Measurements from ENCODE around the gene BANF2. TPM values are rescaled to one million over a fixed set of nuclear protein-coding genes. Genes with fewer than 3 reads are reported as not detected.

The BANF2 gene
- total RNA-seq, 1 donor from 2014 or later: not detected

- Mint-ChIP-seq H3K27me3 (peaks cover 14% of the 10 kb centered on the region), H3K4me3 (ENCODE audit: low read depth) (no peak overlapping the region), H3K27ac (no peak overlapping the region), H3K9me3 (ENCODE audit: low read depth) (peaks cover 34% of the 10 kb centered on the region), H3K36me3 (ENCODE audit: insufficient read depth) (peaks cover 4% of the 10 kb centered on the region), H3K4me1 (ENCODE audit: low read depth) (peaks cover 9% of the 10 kb centered on the region)
- DNase-seq (ENCODE audit: low spot score, unreplicated experiment): no peak
- no peak for TF ChIP-seq CTCF (IDR thresholded peaks at IDR 0.05; ENCODE audit: unreplicated experiment)
Measured at GRCh38 chr20:17690144-17690543, 9.6 kb upstream of the BANF2 start.

DNA sequence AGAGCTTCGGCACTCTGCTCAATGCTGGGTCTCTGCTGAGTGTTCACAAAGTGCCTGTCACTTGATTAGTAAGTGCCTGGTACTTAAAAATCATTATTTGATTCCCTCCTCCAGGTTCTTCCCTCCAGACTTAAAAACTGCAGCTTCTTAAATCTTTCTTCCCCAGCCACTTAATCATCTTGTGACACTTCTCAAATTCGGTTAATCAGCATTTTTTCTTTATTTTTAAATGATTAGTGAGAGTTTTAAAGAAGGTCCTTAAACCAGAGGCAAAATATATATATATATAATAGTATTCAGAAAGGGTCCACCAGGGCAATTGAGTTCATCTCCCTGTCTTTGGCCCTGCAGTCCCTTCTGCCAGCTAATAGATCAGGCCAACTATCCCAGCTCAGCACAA lies 8.0 kb upstream of the BANF2 start:
- TF ChIP-seq CTCF (IDR thresholded peaks at IDR 0.05; ENCODE audit: unreplicated experiment): no peak
- Mint-ChIP-seq H3K4me3 (ENCODE audit: low read depth) (no peak overlapping the region), H3K27me3 (peaks cover 10% of the 10 kb centered on the region), H3K9me3 (ENCODE audit: low read depth) (peaks cover 38% of the 10 kb centered on the region), H3K27ac (no peak overlapping the region), H3K36me3 (ENCODE audit: insufficient read depth) (peaks cover 5% of the 10 kb centered on the region), H3K4me1 (ENCODE audit: low read depth) (peaks cover 8% of the 10 kb centered on the region)
- DNase-seq (ENCODE audit: low spot score, unreplicated experiment): no peak

DNA sequence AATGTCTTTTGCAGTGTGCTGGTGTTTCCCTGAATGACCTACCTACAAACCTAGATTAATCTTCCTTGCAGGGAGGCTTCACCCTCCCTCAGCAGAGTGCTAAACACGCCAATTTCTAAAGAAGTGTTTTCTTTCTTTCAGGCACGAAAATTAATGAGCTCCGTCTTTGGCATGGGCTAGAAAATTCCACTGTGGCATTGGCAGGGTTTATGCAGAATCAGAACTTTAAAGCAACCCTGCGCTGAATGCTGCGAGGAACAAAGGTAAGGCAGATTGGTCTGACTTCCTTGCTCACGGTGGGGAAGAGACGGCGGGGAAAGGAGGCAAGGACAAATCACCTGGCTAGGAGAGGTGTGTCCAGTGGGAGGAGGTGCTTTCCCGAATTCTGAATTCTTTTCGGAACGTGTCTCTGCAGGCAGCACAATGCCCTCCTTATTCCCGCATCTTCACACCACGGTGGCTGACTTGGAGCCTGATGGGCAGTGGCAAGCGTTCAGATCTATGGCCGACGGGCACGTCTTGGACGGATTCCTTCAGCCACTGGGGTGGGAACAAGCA lies 6.2 kb upstream of the BANF2 start:
- no peak for DNase-seq (ENCODE audit: low spot score, unreplicated experiment)
- H3K27me3 Mint-ChIP-seq: no peaks in the 10 kb centered on the region
- H3K27ac Mint-ChIP-seq: no peak overlapping the region
- peaks cover 16% of the 10 kb centered on the region for H3K4me1 Mint-ChIP-seq (ENCODE audit: low read depth)
- no peak overlapping the region for H3K4me3 Mint-ChIP-seq (ENCODE audit: low read depth)
- H3K36me3 Mint-ChIP-seq (ENCODE audit: insufficient read depth): peaks cover 3% of the 10 kb centered on the region
- TF ChIP-seq CTCF (IDR thresholded peaks at IDR 0.05; ENCODE audit: unreplicated experiment): no peak
- peaks cover 27% of the 10 kb centered on the region for H3K9me3 Mint-ChIP-seq (ENCODE audit: low read depth)

DNA sequence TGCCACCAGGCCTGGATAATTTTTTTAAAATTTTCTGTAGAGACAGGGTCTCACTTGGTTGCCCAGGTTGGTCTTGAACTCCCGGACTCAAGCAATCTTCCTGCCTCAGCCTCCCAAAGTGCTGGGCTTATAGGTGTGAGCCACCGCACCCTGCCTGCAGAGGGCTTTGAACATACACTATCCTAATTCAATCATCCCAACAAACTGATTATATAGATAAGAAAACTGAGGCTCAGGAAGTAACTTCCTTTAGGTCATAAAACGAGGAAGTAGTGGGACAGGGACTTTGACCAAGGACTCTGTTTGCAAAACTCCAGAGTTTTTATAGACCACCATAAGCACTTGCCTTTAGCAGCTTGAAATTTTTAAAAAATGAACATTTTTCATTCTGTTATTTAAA lies 5.0 kb upstream of the BANF2 start:
- Mint-ChIP-seq H3K9me3 (ENCODE audit: low read depth) (peaks cover 27% of the 10 kb centered on the region), H3K36me3 (ENCODE audit: insufficient read depth) (peaks cover 3% of the 10 kb centered on the region), H3K27ac (no peak overlapping the region), H3K4me3 (ENCODE audit: low read depth) (no peak overlapping the region), H3K4me1 (ENCODE audit: low read depth) (peaks cover 28% of the 10 kb centered on the region), H3K27me3 (no peaks in the 10 kb centered on the region)
- TF ChIP-seq CTCF (IDR thresholded peaks at IDR 0.05; ENCODE audit: unreplicated experiment): no peak
- no peak for DNase-seq (ENCODE audit: low spot score, unreplicated experiment)

GRCh38 chr20:17696287-17696686 lies 3.5 kb upstream of the BANF2 start:
- Mint-ChIP-seq H3K27me3 (no peaks in the 10 kb centered on the region), H3K9me3 (ENCODE audit: low read depth) (peaks cover 19% of the 10 kb centered on the region), H3K36me3 (ENCODE audit: insufficient read depth) (peaks cover 3% of the 10 kb centered on the region), H3K27ac (no peak overlapping the region), H3K4me3 (ENCODE audit: low read depth) (no peak overlapping the region), H3K4me1 (ENCODE audit: low read depth) (peaks cover 34% of the 10 kb centered on the region)
- no peak for DNase-seq (ENCODE audit: low spot score, unreplicated experiment)
- no peak for TF ChIP-seq CTCF (IDR thresholded peaks at IDR 0.05; ENCODE audit: unreplicated experiment)

Data from progenitor cell of endocrine pancreas (in vitro differentiated cells).